Central memory CD8-positive, alpha-beta T cell (primary cell): ENCODE data around the gene ATXN1.
"Not testable (repeated sequence)": the region's sequence is repeated elsewhere in the genome, so short reads cannot be mapped to it uniquely, and the experiment has no call there.

Experiments used
- ATAC-seq: fragments of 150-1000 bp; cut with Tn5 transposase; replicated peaks from 2 replicates; pipeline ENCODE4 v1.10.0; 2022; ENCODE audit warnings: mild to moderate bottlenecking, moderate FRiP score, moderate number of reproducible peaks; ENCODE audit not compliant: poor library complexity, severe bottlenecking; ENCODE audit errors: extremely low read depth
- DNase-seq, 2 donors: peaks; one replicate each; pipeline ENCODE4 v3.0.0; 2021; ENCODE audit warnings: low spot score in 2 of 2
- H3K27ac Mint-ChIP-seq: one replicate; pipeline ENCODE4 v1.8.0; 2022; ENCODE audit warnings: low read depth, mild to moderate bottlenecking, moderate library complexity, mixed read lengths
- H3K27me3 Mint-ChIP-seq: one replicate; pipeline ENCODE4 v1.8.0; 2022; ENCODE audit warnings: mixed read lengths
- H3K36me3 Mint-ChIP-seq: one replicate; pipeline ENCODE4 v1.8.0; 2022; ENCODE audit warnings: mild to moderate bottlenecking, moderate library complexity, mixed read lengths; ENCODE audit not compliant: insufficient read depth
- H3K4me1 Mint-ChIP-seq: one replicate; pipeline ENCODE4 v1.8.0; 2022; ENCODE audit warnings: mixed read lengths
- H3K4me3 Mint-ChIP-seq: one replicate; pipeline ENCODE4 v1.8.0; 2022; ENCODE audit warnings: mild to moderate bottlenecking, moderate library complexity, mixed read lengths
- H3K9me3 Mint-ChIP-seq: one replicate; pipeline ENCODE4 v1.8.0; 2022; ENCODE audit warnings: mixed read lengths

The ATXN1 gene

GRCh38 chr6:16420337-16420714 lies 340.9 kb downstream of the ATXN1 start:
- peaks cover 58% of the 10 kb centered on the region for H3K4me1 Mint-ChIP-seq
- no peaks in the 10 kb centered on the region for H3K9me3 Mint-ChIP-seq
- peaks cover 17% of the 10 kb centered on the region for H3K36me3 Mint-ChIP-seq
- no peaks in the 10 kb centered on the region for H3K27me3 Mint-ChIP-seq
- ATAC-seq: peak; percentile 0
- peak overlapping the region; percentile 83 for H3K4me3 Mint-ChIP-seq
- DNase-seq: no peak
- peak overlapping the region; percentile 99 for H3K27ac Mint-ChIP-seq

DNA sequence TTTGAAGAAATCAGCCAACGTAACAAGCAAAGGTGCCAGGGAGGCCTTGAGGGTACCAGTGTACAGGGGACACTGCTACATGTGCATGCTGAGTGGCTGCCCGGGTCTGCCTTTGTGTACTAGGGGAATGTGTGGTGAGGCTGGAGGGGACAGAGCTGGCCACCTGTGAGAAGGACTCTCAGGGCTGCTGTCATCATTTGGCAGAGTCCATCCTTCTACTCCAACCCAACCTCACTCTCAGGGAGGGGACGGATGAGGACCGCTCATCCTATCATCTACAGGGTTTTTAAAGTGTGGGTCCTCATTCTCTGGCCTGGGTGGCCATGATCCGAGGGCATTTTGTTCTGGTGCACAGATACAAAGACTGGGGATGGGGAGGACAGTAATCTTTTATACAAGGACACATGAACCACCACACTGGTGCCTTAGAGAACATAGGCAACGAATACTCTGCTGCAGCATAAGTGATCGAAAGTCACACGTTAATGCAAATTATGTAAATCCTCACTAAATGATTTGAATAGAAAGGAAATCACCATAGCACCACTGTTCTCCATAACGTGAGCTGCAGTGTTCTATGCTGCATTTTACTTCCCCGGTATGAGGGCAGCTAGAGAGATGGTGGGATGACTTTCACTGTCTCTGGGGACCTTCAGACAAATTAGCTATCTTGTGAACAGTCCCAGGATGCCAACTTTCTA lies 341.5 kb downstream of the ATXN1 start:
- Mint-ChIP-seq H3K36me3 (peaks cover 17% of the 10 kb centered on the region), H3K4me1 (peaks cover 58% of the 10 kb centered on the region), H3K9me3 (no peaks in the 10 kb centered on the region), H3K4me3 (peak overlapping the region; percentile 83), H3K27me3 (no peaks in the 10 kb centered on the region), H3K27ac (peak overlapping the region; percentile 99)
- ATAC-seq (no peak), DNase-seq (no peak)

- Mint-ChIP-seq H3K4me3 (no peak overlapping the region), H3K36me3 (peaks cover 23% of the 10 kb centered on the region), H3K27me3 (no peaks in the 10 kb centered on the region), H3K9me3 (no peaks in the 10 kb centered on the region), H3K27ac (peak overlapping the region; percentile 51), H3K4me1 (peaks cover 59% of the 10 kb centered on the region)
- DNase-seq (no peak), ATAC-seq (no peak)
Measured at GRCh38 chr6:16418151-16418550, 343.1 kb downstream of the ATXN1 start.

- peaks cover 16% of the 10 kb centered on the region for H3K36me3 Mint-ChIP-seq
- H3K27me3 Mint-ChIP-seq: no peaks in the 10 kb centered on the region
- no peaks in the 10 kb centered on the region for H3K9me3 Mint-ChIP-seq
- peaks cover 50% of the 10 kb centered on the region for H3K4me1 Mint-ChIP-seq
- no peak overlapping the region for H3K4me3 Mint-ChIP-seq
- DNase-seq (no peak), ATAC-seq (no peak)
- H3K27ac Mint-ChIP-seq: no peak overlapping the region
Measured at GRCh38 chr6:16415677-16416076, 345.6 kb downstream of the ATXN1 start.

DNA sequence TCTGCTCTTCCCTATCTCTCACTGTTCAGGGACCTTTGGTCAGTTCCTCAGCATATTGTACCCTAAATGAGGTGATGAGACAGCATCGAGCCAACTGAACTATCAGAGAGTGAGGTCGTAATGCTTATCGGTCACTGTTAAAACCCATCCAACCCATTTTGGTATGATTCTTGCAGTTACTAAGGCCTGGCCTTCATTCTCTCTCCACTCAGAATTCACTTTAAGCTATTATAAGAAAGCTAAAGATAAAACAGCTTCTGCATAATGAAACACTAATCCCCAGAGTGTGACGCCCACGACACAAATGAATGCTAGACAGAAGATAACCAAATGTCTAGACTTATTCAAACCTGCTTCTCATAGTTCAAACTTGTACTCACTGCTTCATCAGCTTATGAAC lies 347.1 kb downstream of the ATXN1 start:
- ATAC-seq: peak; percentile 71
- peaks cover 9% of the 10 kb centered on the region for H3K36me3 Mint-ChIP-seq
- no peaks in the 10 kb centered on the region for H3K27me3 Mint-ChIP-seq
- H3K4me1 Mint-ChIP-seq: peaks cover 47% of the 10 kb centered on the region
- no peak for DNase-seq
- H3K9me3 Mint-ChIP-seq: no peaks in the 10 kb centered on the region
- peak overlapping the region; percentile 65 for H3K4me3 Mint-ChIP-seq
- peak overlapping the region; percentile 95 for H3K27ac Mint-ChIP-seq

DNA sequence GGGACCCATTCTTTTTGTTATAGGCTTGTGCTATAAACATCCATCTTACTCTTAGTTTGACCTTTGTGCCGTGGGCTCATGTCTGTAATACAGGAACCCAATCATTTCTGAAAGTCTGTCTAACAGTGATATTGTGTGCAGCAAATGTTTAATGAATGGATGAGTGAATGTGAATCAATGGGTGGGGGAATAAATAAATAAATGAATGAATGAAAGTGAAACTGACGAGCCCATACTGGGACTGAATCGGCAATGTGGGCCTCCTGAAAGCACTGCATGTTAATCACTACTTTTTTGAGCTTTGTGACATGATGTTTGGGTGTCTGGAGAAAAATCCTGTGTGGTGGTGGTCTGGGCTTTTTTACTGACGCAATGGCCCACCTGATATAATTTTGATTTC lies 347.9 kb downstream of the ATXN1 start:
- Mint-ChIP-seq H3K4me3 (peak overlapping the region; percentile 65), H3K27ac (peak overlapping the region; percentile 95), H3K36me3 (peaks cover 9% of the 10 kb centered on the region), H3K4me1 (peaks cover 41% of the 10 kb centered on the region), H3K9me3 (no peaks in the 10 kb centered on the region), H3K27me3 (no peaks in the 10 kb centered on the region)
- DNase-seq (no peak), ATAC-seq (peak; percentile 70)

- Mint-ChIP-seq H3K4me3 (peak overlapping the region; percentile 65), H3K9me3 (no peaks in the 10 kb centered on the region), H3K4me1 (peaks cover 42% of the 10 kb centered on the region), H3K27me3 (no peaks in the 10 kb centered on the region), H3K27ac (peak overlapping the region; percentile 95), H3K36me3 (peaks cover 10% of the 10 kb centered on the region)
- DNase-seq (no peak), ATAC-seq (no peak)
Measured at GRCh38 chr6:16412982-16413381, 348.3 kb downstream of the ATXN1 start.

DNA sequence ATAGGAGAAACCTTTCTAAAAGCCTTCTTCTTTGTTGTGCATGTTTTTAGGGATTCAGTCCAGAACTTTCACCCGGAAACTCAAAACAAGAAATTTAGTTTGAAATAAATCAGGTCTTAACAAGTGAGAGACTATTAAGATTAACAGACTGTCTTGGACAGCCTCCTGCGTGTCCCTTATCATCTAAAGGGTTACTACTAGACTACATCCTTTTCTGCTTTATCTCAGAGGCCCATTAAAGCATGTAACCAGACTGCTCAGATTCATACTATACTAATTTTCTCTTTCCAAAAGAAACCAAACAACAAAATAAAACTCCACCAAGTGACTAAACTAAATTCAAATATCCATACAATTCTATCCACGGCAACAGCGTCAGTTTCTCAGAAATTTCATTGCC lies 349.1 kb downstream of the ATXN1 start:
- Mint-ChIP-seq H3K4me1 (peaks cover 47% of the 10 kb centered on the region), H3K9me3 (no peaks in the 10 kb centered on the region), H3K27me3 (no peaks in the 10 kb centered on the region), H3K4me3 (peak overlapping the region; percentile 65), H3K27ac (peak overlapping the region; percentile 95), H3K36me3 (peaks cover 14% of the 10 kb centered on the region)
- no peak for ATAC-seq
- DNase-seq: no peak

DNA sequence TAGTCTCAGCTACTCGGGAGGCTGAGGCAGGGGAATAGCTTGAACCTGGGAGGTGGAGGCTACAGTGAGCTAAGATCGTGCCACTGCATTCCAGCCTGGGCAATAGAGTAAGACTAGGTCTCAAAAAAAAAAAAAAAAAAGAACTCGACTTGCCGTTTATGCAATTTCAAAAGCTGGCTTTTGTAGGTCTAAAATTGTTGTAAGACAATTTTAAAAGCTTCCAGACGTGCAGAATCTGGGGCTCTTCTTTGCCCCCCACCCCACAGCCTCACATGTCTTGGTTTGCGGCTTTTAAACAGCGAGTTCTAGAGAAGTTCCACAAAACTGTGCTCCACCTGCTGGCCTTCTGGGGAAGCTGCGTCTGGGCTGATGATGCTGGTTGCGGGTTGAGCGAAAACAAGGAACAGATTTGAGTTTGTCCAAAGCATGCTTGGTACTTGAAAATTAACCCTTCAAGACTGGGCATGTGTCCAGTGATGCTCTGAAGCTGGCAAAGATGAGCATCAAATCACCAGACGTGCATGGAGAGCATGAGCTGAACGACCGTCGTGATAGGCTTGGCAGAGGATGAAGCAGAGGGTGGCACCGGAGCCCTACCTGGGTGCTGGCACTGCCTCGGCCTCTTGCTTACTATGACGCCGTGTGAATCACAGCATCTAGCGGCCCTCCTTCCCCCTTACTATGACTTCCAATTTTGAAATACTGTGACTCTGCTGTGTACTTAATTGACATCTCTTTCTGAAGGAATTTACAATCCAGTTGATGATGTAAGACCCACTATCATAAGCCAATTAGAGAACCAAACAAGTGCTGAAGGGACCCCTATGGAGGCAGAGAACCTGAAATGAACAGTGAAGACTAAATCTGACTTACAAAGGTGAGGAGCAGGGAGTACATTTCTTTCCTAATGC lies 351.5 kb downstream of the ATXN1 start:
- Mint-ChIP-seq H3K27me3 (no peaks in the 10 kb centered on the region), H3K36me3 (peaks cover 23% of the 10 kb centered on the region), H3K4me3 (no peak overlapping the region), H3K4me1 (peaks cover 58% of the 10 kb centered on the region), H3K9me3 (no peaks in the 10 kb centered on the region), H3K27ac (peak overlapping the region; percentile 4)
- DNase-seq: peak in 1 of 2 donors; percentile 38
- ATAC-seq: peak; percentile 28

DNA sequence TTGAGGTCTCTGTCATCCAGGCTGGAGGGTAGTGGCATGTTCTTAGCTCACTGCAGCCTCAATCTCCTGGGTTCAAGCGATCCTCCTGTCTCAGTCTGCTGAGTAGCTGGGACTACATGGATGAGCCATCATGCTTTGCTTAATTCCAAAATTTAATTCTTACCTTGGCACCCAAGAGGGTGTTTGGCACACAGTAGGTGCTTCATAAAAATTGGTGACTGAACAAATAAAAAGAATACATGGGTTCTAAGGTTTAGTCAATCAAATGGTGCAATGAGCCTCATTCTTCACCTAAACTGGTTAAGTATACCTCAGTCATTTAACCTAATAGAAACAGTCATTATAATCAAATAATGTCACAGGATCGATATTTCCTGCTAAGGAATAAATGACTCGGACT lies 352.5 kb downstream of the ATXN1 start:
- H3K27ac Mint-ChIP-seq: no peak overlapping the region
- DNase-seq: no peak
- no peaks in the 10 kb centered on the region for H3K27me3 Mint-ChIP-seq
- no peak overlapping the region for H3K4me3 Mint-ChIP-seq
- peaks cover 23% of the 10 kb centered on the region for H3K36me3 Mint-ChIP-seq
- ATAC-seq: no peak
- peaks cover 56% of the 10 kb centered on the region for H3K4me1 Mint-ChIP-seq
- H3K9me3 Mint-ChIP-seq: no peaks in the 10 kb centered on the region

GRCh38 chr6:16406966-16407365 lies 354.3 kb downstream of the ATXN1 start:
- Mint-ChIP-seq H3K4me3 (no peak overlapping the region), H3K27ac (peak overlapping the region; percentile 29), H3K36me3 (peaks cover 22% of the 10 kb centered on the region), H3K4me1 (peaks cover 44% of the 10 kb centered on the region), H3K9me3 (no peaks in the 10 kb centered on the region), H3K27me3 (no peaks in the 10 kb centered on the region)
- DNase-seq: no peak
- ATAC-seq: no peak

GRCh38 chr6:16406538-16406937 lies 354.7 kb downstream of the ATXN1 start:
- Mint-ChIP-seq H3K36me3 (peaks cover 22% of the 10 kb centered on the region), H3K27ac (peak overlapping the region; percentile 29), H3K4me1 (peaks cover 40% of the 10 kb centered on the region)
- DNase-seq, H3K9me3 Mint-ChIP-seq, H3K4me3 Mint-ChIP-seq, ATAC-seq, H3K27me3 Mint-ChIP-seq: not testable (repeated sequence)

GRCh38 chr6:16405375-16405774 lies 355.9 kb downstream of the ATXN1 start:
- ATAC-seq (no peak), DNase-seq (no peak)
- Mint-ChIP-seq H3K27me3 (no peaks in the 10 kb centered on the region), H3K27ac (no peak overlapping the region), H3K4me3 (no peak overlapping the region), H3K9me3 (no peaks in the 10 kb centered on the region), H3K36me3 (peaks cover 22% of the 10 kb centered on the region), H3K4me1 (peaks cover 38% of the 10 kb centered on the region)
